Ecto neural progenitor cell (in vitro differentiated cells): ENCODE measurements around the gene GPX3.

ENCODE experiments used
- DNase-seq: peaks from one replicate; pipeline ENCODE4 v3.0.0-alpha.2; 2018; ENCODE audit warnings: low spot score

The GPX3 gene

DNA sequence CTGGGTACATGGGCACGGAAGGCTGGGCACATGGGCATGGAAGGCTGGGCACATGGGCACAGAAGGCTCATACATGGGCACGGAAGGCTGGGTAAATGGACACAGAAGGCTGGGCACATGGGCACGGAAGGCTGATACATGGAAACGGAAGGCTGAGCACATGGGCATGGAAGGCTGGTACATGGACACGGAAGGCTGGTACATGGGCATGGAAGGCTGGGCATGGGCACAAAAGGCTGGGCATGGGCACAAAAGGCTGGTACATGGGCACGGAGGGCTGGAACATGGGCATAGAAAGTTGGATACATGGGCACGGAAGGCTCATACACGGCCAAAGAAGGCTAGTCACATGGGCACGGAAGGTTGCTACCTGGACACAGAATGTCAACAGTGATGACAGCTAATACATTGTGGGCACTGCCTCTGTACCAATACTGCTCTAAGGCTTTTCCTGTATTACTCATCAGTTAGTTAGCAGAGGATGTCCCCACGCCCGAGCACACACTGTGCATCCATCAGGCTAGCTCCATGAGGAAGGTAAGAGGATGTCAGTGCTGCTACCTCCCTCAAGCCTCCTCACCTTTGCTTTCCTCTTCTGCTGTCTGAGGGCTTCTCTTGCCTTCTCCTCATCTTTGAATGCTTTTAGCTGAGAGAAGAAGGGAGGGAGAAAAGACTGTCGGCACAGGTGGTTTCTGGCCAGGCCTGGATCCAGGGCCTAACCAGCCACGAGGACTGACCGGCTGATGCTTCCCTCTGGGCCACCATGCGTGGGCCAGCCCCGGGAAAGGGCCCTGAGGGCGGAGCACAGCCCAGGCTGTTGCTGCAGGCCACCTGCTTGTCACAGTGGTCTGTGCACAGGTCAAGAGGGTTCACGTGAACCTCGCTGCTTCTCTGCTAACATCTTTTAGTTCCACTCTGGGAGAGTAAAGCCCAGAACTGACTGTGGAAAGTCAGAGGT, 14.3 kb downstream of the GPX3 start:
- DNase-seq, result no peak

DNA sequence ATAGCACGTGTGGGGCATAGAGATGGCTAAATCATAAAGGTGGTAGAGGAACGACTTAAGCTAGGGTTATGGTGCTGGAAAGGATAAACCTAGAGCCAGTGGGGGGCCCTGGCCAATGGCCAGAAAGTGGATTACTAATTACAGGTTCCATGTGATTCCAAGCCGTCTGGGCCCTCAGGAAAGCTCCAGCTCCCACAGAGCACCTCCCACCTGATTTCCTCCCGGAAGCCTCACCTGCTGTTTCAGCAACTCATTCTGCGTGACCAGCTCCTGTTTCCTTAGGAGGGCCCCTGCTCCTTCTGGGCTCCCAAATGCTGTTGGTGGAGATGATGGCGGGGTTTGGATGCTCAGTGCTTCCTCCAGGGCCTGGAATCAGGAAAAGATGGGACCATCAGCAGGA, 16.2 kb downstream of the GPX3 start:
- DNase-seq, result no peak

DNA sequence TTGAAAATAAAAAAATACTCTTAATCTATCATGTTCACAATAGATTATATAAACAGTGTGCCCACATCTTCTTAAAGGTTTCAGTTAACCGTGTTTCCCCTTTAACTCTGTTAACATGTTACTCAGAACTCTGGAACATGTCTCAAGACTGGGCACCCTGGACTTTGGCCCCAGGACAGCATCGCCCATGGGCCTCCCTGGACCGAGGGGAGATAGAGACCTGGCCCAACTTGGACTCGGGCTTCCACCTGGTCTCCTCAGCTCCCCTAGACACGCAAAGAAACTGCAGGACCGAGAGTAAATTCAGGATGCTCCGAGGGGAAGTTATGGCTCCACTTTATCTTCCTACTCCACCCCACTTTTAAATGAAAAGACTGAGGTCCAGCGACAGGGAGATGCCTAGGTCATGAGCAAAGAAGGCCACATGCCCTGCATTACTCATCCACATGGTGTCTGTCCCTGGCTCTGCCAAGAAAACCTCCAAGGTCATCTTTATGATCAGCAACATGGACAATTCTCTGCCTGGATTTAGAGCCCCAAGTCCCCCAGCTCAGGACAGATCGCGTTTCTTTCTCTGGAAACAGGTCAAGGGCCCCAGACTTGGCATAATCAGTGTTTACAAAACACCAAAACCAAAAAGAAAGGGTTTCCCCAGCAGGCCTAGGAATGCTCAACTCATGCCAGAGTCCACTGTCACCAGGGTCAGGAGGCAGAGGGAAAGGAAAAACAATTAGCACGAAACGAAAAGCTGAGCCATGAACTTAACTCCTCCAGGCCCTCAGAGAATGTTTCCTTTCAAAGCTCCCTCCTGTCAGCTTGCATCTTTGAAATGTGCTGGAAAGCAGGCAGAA, 17.4 kb downstream of the GPX3 start:
- no peak for DNase-seq

DNA sequence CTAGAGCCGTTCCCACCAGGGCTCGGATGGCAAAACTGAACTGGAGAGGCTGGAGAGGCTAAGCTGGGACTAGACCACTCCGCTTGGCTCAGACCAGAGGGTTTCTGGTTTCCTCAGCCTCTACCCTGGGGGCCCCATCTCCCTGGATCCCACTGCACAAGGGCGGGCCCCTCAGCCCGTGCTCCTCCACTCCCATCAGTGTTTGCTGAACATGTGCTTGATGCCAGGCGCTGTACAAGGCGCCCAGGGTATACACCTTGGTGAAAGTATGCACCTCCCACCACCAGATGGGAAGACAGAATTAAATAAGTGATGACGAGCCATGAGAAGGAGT, 18.0 kb downstream of the GPX3 start:
- DNase-seq, result no peak

DNA sequence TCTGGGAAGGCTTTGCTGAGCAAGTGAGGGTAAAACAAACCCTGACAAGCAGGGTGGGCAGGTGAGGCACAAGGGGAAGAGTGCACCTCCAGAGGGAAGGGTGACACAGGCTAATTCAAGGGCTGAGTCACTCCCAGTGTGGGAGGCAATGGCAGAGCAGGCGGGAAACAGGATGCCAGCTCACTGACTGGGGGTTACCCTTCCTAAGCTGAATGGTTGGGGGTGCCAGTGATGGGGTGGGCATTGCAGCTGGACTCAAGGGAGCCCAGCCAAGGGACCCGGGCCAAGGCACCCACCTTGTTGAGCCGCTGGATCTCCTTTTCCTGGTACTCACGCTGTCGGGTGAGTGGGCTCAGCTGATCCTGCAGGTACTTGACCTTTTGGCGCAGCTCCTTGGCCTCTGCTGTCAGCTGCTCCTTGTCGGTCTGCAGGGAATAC, 18.4 kb downstream of the GPX3 start:
- DNase-seq, result no peak

DNA sequence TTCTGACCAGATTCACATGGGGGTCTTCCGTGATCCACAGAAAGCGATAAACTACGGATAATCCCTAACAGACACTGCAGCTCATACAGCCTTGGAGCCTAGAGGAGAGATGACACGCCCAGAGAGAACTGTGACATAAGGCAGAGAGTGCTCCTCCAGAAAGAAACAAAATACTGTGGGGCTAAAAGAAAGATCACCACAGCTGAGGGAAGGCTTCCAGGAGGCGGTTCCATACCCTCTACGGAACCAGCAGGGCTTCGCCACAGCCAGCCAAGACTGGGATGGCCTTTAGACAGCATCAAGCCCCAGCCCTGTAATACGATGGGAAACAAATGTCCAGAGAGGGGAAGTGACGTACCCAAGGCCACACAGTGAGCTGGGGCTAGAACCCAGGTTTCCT, 19.3 kb downstream of the GPX3 start:
- DNase-seq, result no peak

DNA sequence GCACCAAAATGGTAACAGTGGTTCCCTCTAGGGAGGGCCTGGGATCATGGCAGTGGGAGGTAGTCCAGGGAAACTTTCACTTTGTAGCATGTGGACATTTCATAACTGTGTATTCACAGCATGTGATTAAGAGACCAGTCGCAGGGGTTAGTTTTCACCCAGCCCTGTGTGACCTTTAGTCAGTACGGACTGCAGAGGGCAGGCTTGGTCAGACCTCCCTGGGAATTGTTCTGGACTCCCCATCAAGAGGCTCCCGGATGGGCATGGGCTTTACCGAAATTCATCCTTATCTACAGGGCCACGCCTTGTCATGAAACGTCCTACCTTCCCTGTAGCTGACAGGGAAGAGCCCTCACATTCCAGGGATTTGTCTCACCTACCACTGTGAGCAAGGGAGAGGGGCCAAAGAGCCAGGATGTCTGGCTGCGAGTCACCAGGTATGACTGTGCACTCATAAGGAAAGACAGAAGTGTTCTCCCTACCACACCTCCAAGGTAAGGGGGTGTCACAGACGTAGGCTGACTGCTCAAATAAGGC, 19.9 kb downstream of the GPX3 start:
- DNase-seq, result no peak

DNA sequence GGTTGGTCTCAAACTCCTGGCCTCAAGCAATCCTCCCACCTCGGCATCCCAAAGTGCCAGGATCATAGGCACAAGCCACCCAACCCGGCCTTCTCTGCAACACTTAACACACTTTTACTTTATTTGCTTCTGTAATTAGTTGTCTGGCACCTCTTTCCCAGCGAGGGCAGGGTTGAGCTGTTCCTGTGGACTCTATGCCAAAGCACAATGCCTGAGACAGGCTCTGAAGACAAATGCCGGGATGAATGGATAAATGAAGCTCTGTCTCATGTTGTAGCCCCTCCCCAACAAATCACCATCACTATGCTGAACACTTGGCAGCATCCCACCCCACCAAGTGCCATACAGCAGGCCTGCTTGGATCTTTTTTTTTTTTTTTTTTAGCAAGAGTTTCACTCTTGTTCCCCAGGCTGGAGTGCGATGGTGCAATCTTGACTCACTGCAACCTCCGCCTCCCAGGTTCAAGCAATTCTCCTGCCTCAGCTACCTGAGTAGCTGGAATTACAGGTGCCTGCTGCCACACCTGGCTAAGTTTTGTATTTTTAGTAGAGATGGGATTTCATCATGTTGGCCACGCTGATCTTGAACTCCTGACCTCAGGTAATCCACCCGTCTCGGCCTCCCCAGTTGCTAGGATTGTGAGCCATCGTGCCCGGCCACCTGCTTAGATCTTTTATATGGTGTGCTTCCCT, 21.3 kb downstream of the GPX3 start:
- DNase-seq, result no peak

DNA sequence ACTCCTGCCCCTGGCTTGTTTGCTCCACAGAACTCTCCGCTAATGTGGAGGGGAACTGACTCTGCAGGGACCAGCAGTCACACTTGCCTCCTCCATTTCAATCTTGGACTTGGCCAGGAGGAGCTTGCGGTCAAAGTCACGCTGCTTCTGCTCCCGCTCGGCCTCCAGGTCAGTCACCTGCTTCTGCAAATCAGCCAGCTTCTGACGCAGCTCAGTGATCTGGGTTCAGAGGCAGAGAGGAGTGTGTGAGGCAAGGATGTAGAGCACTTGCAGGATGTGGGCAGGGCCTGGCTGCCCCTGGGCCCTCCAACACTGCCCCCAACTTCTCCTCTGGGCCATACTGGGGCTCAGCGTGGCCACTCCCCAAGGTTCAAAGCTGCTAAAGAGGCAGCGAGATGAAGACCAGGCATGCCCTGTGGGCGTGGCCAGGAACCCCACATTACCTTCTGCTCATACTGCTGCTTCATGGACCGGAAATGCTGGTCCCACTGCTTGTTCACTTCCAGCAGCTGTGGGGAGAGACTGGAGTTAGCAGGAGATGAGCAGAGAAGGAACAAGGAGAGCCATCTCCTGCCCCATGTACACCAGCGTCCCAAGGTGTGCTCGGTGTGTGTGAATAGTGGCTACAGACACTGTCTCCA, 22.2 kb downstream of the GPX3 start:
- no peak for DNase-seq

DNA sequence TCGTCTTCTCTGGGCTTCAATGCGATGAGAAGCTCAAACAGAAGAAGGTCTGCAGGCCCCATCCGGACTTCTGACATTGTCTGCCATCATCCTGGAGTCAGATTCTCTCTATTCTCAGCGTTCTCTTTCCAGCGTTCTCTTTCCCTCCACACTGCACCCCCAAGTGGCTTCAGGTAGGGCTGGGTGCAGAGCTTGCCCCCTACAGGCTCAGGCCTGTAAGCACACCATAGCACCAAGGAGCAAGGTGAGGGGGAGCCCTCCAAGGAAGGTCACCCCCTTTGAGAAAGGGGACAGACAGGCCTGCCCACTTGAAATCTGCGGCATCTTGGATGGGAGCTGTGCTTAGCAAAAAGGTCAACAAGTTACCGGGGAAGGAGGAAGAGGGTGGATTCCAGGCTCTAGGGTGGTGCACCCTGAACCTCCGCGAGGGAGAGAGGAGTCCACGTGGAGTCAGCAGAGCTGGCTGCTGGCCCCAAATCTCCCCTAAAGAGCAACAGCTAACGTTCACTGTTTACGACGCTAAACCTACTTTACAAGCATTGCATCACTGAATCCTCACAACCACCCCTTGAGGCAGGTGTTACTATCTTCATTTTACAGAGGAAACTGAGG, 27.5 kb downstream of the GPX3 start:
- DNase-seq, result peak; percentile 52

DNA sequence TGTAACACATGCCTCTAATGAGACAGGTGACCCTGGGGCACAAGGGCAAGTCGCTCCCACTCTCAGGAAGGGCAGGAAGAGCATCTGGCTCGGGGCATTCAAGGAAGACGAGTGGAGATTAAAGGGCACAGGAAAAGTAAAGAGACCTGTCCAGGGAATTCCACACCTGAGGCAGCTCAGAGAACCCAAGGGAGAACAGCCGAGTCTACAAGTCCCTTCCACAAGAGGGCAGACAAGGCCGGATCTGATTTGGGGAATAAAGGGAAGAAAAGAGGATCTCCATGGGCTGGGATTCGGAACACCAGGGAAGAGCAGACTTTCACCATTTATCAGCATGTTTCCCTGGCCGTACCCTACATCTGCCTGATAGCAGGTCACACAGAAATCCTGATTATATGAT, 28.1 kb downstream of the GPX3 start:
- no peak for DNase-seq

DNA sequence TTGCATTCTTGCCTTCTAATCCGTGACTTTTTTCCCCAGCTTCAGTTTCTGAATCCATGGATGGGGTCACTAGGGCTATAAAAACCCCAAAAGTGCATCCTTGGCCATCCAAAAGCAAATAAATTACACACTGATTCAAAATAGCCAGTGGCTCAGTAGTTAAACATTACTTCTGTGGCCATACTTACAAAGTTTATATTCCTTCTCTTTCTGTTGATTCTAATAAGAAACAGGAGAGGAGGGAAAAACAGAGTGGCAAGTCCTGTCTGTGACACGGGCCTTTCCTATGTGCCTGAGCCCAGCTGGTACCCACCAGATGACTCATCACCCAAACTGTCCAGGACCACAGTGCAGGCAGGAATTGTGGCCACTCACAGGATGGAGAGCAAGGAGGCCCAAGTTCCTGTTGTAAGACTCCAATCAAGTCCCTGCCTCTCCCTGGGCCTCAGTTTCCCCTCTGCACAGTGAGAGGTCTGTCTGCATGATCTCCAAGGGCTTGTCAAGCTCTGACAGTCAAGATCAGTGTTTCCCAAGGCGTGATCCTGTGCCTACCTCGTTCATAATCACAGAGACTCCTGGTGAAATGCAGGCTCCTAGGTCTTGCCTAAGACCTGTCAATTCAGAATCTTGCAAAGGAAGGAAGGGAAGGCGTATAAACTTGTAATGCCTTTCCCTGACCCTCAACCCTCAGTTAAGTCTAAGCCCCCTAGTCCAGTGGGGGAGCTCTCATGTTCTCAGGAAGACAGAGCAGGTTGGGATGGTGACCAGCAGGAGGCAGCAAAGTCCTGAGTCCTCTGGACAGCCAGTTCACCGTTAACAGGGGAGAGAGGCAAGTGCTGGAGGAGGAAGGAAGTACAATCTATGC, 30.9 kb downstream of the GPX3 start:
- DNase-seq, result peak; percentile 82

DNA sequence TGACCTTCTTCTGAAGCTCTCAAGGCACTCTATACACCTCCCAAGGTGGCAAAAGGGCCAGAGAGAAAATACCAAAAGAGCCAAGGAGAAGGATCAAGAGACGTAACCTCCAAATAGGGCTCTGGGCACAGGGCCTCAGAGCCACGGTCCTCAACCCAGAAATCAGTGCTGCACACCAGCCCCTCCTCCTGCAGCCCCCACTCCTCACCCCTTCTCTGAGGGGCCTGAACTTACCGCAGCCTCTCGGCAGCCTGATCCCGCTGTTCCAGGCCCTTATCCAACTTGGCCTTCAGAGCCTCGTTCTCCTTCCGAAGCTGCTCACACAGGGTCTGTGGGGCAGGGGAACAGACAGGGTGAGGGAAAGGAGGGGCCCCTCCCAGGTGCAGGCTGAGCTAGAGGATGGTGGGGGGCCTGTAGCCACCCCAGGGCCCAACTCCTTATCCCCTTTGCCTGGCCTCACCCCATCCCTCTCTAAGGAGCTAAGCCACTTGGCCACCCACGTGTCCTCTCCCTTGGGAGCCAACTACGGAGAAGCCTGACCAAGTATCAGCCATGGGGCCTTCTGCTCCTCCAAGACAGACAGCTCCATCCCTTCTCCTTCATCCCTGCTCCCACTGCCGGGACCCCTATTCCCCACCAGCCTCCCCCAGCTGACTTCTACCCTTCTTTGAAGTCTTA, 31.7 kb downstream of the GPX3 start:
- DNase-seq, result no peak

DNA sequence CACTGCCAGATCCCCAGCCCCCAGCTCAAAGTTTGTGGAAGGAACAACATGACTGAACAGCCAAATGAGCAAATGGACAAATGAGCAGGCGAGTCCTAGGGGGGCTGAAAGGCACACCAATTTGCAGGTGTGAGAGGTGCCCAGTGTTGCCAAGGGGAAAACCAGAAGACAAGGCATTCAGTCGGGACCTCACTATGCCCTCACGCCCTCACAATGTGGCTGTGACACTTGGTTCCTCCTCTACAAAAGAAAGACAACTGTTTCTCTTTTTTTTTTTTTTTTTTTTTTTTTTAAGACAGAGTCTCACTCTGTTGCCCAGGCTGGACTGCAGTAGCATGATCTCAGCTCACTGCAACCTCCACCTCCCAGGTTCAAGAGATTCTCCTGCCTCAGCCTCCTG, 32.4 kb downstream of the GPX3 start:
- DNase-seq, result no peak

DNA sequence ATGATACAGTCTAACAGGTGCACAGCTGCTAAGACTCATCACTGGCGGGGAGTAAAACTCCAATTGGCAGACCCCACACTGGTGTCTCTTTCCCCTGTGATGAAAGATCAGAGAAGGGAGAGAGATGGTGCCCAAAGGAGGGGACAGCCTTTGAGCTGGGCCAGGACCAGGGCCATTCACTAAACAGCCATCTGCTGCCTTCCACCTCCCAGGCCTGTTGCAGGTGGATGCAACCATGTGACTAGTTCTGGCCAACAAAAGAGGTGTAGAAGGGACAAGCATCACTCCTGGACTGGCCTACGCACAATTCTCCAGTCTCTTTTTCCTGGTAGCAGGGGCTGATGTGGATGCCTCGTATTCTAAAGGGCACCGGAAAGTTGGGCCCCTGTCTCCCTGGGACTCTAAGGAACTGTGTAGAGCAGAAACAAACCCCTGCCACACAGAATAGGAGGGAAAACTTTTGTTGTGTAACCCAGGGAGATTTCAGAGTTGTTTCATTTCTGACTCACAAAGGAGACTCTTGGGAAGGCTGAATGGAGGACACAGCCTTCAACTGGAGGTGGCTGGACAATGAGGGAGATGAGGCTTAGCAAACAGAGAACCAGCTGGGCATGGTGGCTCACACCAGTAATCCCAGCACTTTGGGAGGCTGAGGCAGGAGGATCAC, 33.5 kb downstream of the GPX3 start:
- DNase-seq, result no peak

DNA sequence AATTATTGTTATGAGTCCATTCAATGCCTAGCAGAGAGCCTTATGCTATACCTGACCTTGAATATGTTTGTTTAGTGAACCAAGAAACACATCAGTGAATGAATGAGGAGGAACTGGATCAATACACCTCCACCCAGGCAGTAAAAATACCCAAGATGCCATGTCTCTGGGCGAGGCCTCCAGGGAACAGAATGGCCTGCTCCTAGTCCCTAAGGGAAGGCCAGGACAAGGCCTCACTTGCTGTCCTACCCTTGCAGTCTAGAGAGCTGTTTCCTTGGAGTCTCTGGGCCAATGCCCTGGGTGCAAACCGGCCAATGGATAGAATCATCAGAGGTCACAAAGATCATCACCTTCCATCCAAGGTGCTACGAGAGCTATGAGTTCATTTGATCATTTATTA, 34.3 kb downstream of the GPX3 start:
- no peak for DNase-seq

DNA sequence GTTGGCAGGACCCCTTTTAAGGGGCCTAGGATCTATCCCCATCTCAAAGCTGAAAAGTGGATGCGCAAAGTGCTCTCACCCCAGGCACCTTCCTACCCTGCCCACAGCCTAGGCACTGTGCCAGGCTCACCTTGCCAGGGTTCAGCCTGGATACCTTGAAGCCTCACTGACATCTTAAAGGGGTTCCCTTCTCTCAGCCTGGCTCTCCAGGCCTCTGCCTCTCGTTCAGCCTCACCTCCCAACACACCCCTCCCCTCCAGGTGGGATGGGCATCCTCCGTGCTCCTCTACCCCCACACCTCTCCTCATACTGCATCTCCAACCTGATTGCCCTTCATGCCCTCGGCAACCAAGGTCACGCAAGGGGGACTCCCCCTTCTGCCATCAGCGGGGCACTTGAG, 34.9 kb downstream of the GPX3 start:
- DNase-seq, result no peak

DNA sequence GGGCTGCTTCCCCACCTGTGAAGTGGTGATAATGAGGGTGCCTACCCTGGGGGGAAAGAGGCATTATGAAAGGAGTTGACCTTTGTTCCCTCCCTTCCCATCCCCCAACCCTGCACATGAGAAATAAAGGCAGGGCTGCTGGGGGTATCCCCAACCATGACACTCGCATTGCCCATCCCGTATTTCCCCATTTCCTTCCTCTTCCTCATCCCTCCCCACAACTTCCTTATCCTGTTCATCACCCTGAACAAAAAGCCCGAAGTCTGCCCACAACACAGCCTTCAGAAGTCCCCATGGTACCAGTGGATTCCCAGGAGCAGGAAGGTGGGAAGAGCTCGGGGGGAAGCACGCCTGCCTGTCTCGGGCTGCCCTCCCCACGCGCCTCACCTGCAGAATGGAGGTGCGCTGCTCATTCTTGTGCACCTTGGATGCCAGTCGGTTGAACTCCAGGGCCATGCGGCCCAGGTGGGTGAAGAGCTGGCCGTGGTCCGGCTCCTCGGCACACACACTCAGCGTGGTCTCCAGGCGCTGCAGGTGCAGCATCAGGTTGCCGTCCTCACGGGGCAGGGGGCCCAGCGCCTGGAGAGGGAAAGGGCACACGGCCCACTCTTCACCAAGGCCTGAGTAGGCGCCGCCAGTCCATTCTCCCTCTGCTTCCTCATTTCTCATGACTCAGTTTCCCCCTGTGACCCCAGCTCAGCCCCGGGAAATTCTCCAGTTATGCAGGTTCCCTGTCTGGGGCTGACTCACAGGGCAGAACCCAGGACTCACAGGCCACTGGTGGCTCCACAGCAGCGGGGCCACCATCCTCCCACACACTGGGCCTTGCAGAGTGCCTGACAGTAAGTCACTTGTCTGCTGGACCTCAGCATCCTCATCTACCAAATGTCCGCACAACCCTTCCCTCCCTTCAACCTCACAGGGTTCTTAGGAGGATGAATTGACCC, 36.3 kb downstream of the GPX3 start:
- no peak for DNase-seq
